OCI-LY1 (cell line): ENCODE results near the gene TP73.

Experiments used
- H2AFZ ChIP-seq: fragments of 200-600 bp; sonication (generic), shearing (Covaris generic); 2 replicates; pipeline ENCODE4 v1.6.0; 2014; ENCODE audit warnings: antibody characterized with exemption, mild to moderate bottlenecking, low read length
- H3F3A ChIP-seq: fragments of 200-600 bp; sonication (generic), shearing (Covaris generic); 2 replicates; pipeline ENCODE4 v1.6.0; 2014; ENCODE audit warnings: mild to moderate bottlenecking, antibody characterized with exemption, low read length, moderate library complexity; ENCODE audit not compliant: insufficient read depth
- H3K27ac ChIP-seq: fragments of 200-600 bp; sonication (generic); 2 replicates; pipeline ENCODE4 v1.5.1; 2014; ENCODE audit warnings: low read length, mixed run types, mild to moderate bottlenecking, low read depth; ENCODE audit not compliant: poor library complexity, severe bottlenecking
- H3K27me3 ChIP-seq: fragments of 200-600 bp; sonication (generic); 2 replicates; pipeline ENCODE4 v1.6.0; 2014; ENCODE audit warnings: antibody characterized with exemption, mild to moderate bottlenecking, low read length, moderate library complexity; ENCODE audit not compliant: insufficient read depth
- H3K36me3 ChIP-seq: fragments of 200-600 bp; sonication (generic); 2 replicates; pipeline ENCODE4 v1.6.1; 2014; ENCODE audit warnings: mild to moderate bottlenecking, antibody characterized with exemption, low read length, moderate library complexity, mixed read lengths; ENCODE audit not compliant: insufficient read depth
- H3K4me1 ChIP-seq: fragments of 200-600 bp; sonication (generic); 2 replicates; pipeline ENCODE4 v1.5.1; 2014; ENCODE audit warnings: mild to moderate bottlenecking, low read length, moderate library complexity; ENCODE audit not compliant: insufficient read depth, severe bottlenecking
- H3K4me2 ChIP-seq: fragments of 200-600 bp; sonication (generic), shearing (Covaris generic); 2 replicates; pipeline ENCODE4 v1.6.1; 2014; ENCODE audit warnings: low read length
- H3K4me3 ChIP-seq: fragments of 200-600 bp; sonication (generic); 2 replicates; pipeline ENCODE4 v1.5.1; 2014; ENCODE audit warnings: low read length, low read depth, mild to moderate bottlenecking, mixed read lengths; ENCODE audit not compliant: poor library complexity, severe bottlenecking
- H3K79me2 ChIP-seq: fragments of 200-600 bp; shearing (Covaris generic); 2 replicates; pipeline ENCODE4 v1.6.1; 2016; ENCODE audit warnings: mixed run types, low read length, mixed read lengths; ENCODE audit not compliant: insufficient read depth
- H3K9ac ChIP-seq: fragments of 200-600 bp; sonication (generic), shearing (Covaris generic); 2 replicates; pipeline ENCODE4 v1.6.1; 2014; ENCODE audit warnings: mild to moderate bottlenecking, low read length, mixed read lengths
- H3K9me2 ChIP-seq: fragments of 200-600 bp; sonication (generic), shearing (Covaris generic); 2 replicates; pipeline ENCODE4 v1.6.1; 2014; ENCODE audit warnings: low read depth, mild to moderate bottlenecking, low read length, mixed read lengths
- H3K9me3 ChIP-seq: fragments of 200-600 bp; shearing (Covaris generic); 2 replicates; pipeline ENCODE4 v1.6.1; 2014; ENCODE audit warnings: low read length, mixed read lengths
- H4K20me1 ChIP-seq: fragments of 200-600 bp; sonication (generic), shearing (Covaris generic); 2 replicates; pipeline ENCODE4 v1.6.0; 2016; ENCODE audit warnings: mild to moderate bottlenecking, low read length; ENCODE audit not compliant: insufficient read depth
- CTCF ChIP-seq: fragments of 200-600 bp; sonication (generic), shearing (Covaris generic); IDR thresholded peaks from 2 replicates; pipeline ENCODE4 v1.5.1; 2017; ENCODE audit warnings: mild to moderate bottlenecking, antibody characterized with exemption, low read length, moderate library complexity, mixed read lengths
- EZH2 ChIP-seq: fragments of 200-600 bp; sonication (generic), shearing (Covaris generic); IDR thresholded peaks from 2 replicates; pipeline ENCODE4 v1.8.0; 2017; ENCODE audit warnings: borderline replicate concordance, mixed run types, mild to moderate bottlenecking, antibody characterized with exemption, low read length, moderate library complexity, mixed read lengths

The TP73 gene

DNA sequence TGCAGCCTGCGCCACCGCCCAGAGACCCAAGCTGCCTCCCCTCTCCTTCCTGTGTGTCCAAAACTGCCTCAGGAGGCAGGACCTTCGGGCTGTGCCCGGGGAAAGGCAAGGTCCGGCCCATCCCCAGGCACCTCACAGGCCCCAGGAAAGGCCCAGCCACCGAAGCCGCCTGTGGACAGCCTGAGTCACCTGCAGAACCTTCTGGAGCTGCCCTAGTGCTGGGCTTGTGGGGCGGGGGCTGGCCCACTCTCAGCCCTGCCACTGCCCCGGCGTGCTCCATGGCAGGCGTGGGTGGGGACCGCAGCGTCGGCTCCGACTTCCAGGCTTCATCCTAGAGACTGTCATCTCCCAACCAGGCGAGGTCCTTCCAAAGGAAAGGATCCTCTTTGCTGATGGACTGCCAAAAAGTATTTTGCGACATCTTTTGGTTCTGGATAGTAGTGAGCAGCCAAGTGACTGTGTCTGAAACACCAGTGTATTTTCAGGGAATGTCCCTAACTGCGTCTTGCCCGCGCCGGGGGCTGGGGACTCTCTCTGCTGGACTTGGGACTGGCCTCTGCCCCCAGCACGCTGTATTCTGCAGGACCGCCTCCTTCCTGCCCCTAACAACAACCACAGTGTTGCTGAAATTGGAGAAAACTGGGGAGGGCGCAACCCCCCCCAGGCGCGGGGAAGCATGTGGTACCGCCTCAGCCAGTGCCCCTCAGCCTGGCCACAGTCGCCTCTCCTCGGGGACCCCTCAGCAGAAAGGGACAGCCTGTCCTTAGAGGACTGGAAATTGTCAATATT is 81.0 kb downstream of the TP73 start:
- Histone ChIP-seq H3K27me3 (peaks cover 12% of the 10 kb centered on the region; the same call in 1 of the 2 replicates), H3K9ac (no peak overlapping the region), H2AFZ (no peak overlapping the region), H3K9me3 (no peaks in the 10 kb centered on the region), H3K36me3 (peaks cover 20% of the 10 kb centered on the region), H3K27ac (no peak overlapping the region), H3K4me2 (no peak overlapping the region), H3K9me2 (no peaks in the 10 kb centered on the region), H3F3A (no peaks in the 10 kb centered on the region), H3K4me3 (no peak overlapping the region), H3K4me1 (no peaks in the 10 kb centered on the region), H3K79me2 (no peaks in the 10 kb centered on the region), H4K20me1 (no peaks in the 10 kb centered on the region)
- no peak for TF ChIP-seq EZH2
- TF ChIP-seq CTCF: no peak

DNA sequence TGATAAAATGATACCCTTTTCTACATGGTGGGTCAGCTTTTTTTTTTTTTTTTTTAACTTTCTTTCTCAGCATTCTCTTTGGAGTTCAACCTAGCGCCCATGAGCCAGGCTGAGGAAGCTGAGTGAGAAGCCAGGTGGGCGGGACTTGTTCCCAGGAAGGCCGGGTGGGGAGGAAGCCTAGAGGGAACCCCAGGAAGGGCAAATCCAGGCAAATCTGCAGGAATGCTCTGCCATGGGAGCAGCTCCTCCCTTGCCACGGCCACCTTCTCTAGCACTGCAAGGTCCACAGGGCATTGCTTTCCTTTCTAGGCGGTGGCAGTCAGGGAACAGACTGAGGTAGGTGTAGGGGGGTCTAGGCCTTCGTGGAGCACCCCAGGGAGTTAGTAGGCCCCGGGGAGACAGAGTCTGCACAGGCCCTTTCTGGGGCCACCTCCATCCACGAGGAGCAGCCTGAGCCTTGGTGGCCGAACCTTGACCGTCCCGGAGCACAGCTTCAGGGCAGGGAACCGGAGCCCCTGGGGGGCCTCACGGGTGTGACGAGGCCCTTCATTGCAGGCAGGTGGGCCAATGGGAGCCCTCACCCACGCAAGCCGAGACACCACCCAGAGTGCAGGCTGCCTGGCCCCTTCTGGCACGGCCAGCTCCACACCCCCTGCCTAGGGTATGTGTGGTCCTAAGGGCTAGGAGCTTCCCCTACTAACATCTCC is 81.7 kb downstream of the TP73 start:
- H3K4me2 ChIP-seq: no peak overlapping the region
- H3K9me3 ChIP-seq: no peaks in the 10 kb centered on the region
- no peaks in the 10 kb centered on the region for H3F3A ChIP-seq
- no peaks in the 10 kb centered on the region for H4K20me1 ChIP-seq
- no peak overlapping the region for H3K4me3 ChIP-seq
- no peak overlapping the region for H3K9ac ChIP-seq
- no peak overlapping the region for H2AFZ ChIP-seq
- H3K27me3 ChIP-seq: peaks cover 5% of the 10 kb centered on the region; the same call in 1 of the 2 replicates
- H3K4me1 ChIP-seq: no peaks in the 10 kb centered on the region
- peaks cover 25% of the 10 kb centered on the region for H3K36me3 ChIP-seq
- no peaks in the 10 kb centered on the region for H3K79me2 ChIP-seq
- no peak overlapping the region for H3K27ac ChIP-seq
- TF ChIP-seq CTCF (no peak), EZH2 (no peak)
- no peaks in the 10 kb centered on the region for H3K9me2 ChIP-seq

- TF ChIP-seq EZH2 (no peak), CTCF (no peak)
- no peaks in the 10 kb centered on the region for H3K4me1 ChIP-seq
- peaks cover 5% of the 10 kb centered on the region; the same call in 1 of the 2 replicates for H3K27me3 ChIP-seq
- no peak overlapping the region for H2AFZ ChIP-seq
- no peaks in the 10 kb centered on the region for H4K20me1 ChIP-seq
- no peak overlapping the region for H3K9ac ChIP-seq
- no peak overlapping the region for H3K4me2 ChIP-seq
- H3K36me3 ChIP-seq: peaks cover 31% of the 10 kb centered on the region
- H3F3A ChIP-seq: no peaks in the 10 kb centered on the region
- H3K79me2 ChIP-seq: no peaks in the 10 kb centered on the region
- no peak overlapping the region for H3K4me3 ChIP-seq
- H3K27ac ChIP-seq: no peak overlapping the region
- no peaks in the 10 kb centered on the region for H3K9me2 ChIP-seq
- H3K9me3 ChIP-seq: no peaks in the 10 kb centered on the region
Observed at GRCh38 chr1:3734602-3735001, 82.3 kb downstream of the TP73 start.
